Measurements from ENCODE around the gene UBAC2. TPM values are rescaled to one million over a fixed set of nuclear protein-coding genes. Genes with fewer than 3 reads are reported as not detected.

The UBAC2 gene
- total RNA-seq = 58.8 and 59.8 TPM in 2 replicates
- long read RNA-seq, transcript UBAC2-203 (9 exons, 1,375 nt) = major isoform, 273 of 335 reads
- long read RNA-seq, partial matches to known transcripts = 9 of 335 reads
- long read RNA-seq, other reads (novel, unspliced or antisense) = 50 of 335 reads

DNA sequence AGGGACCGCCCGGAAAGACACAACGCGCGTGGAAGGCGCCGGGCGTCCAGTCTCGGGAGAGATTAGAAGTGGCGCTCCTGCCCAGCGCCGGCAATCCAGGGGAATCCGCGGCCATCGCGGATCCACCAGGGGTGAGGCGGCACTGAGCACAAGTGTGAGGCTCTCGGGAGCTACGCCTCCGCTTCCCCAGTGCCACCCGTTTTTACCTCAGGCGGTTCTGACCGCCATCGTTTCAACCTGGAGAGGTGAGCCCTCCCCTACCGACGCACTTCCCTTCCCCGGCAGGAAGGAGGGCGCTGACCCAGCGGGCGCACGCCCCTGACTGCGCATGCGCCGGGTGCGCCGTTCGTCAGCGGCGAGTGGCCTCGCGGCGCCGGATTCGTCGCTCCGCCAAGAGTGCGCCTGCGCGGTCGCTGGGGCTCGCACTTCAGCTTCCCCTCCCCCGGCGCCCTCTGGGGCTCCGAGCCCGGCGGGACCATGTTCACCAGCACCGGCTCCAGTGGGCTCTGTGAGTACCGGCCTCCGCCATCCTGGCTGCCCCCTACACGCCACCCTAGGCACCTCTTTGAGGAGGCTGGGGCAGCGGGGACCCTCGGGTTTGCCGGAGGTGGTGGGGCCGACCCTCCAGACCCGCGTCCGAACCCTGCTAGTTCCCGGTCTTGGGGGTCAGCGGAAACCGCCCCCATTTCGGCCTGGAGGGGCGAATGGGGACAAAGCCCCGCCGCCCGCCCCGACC, at the start of gene UBAC2:
Gene UBAC2, plus strand, starts transcription at position 423 of the 736 bp plus-strand sequence. Its CDS starts 55 bp downstream, at position 478.
- peak; percentile 83 for DNase-seq (ENCODE audit: low read depth, low spot score)
- Mint-ChIP-seq H3K4me1 (peaks cover 33% of the 10 kb centered on the region), H3K27ac (ENCODE audit: unreplicated experiment) (peak within 1 kb of the TSS; percentile 99), H3K4me3 (peak within 1 kb of the TSS; percentile 91), H3K36me3 (ENCODE audit: low read depth) (peaks cover under 1% of the 10 kb centered on the region), H3K27me3 (ENCODE audit: low read depth) (no peaks in the 10 kb centered on the region), H3K9me3 (no peaks in the 10 kb centered on the region)
- TF ChIP-seq, protein P1, sequence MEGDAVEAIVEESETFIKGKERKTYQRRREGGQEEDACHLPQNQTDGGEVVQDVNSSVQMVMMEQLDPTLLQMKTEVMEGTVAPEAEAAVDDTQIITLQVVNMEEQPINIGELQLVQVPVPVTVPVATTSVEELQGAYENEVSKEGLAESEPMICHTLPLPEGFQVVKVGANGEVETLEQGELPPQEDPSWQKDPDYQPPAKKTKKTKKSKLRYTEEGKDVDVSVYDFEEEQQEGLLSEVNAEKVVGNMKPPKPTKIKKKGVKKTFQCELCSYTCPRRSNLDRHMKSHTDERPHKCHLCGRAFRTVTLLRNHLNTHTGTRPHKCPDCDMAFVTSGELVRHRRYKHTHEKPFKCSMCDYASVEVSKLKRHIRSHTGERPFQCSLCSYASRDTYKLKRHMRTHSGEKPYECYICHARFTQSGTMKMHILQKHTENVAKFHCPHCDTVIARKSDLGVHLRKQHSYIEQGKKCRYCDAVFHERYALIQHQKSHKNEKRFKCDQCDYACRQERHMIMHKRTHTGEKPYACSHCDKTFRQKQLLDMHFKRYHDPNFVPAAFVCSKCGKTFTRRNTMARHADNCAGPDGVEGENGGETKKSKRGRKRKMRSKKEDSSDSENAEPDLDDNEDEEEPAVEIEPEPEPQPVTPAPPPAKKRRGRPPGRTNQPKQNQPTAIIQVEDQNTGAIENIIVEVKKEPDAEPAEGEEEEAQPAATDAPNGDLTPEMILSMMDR (conservative IDR thresholded peaks at IDR 0.05) = no peak

DNA sequence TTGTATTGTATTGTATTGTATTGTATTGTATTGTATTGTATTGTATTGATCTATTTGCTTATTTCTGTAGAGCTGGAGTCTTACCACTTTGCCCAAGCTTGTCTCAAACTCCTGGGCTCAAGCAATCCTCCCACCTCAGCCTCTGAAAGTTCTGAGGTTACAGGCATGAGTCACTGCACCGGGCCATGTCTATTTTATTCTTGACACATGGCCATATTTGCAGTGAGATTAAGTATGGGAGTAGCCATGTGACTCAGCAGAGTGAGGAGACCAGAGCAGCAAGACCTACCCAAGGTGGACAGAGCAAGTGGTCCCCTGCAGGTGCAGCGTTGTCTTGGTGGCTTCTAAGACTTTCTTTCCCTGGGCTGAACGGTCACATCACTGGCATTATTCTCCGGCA, 49.1 kb upstream of the UBAC2 start:
- TF ChIP-seq, protein P1 (conservative IDR thresholded peaks at IDR 0.05) = no peak
- Mint-ChIP-seq H3K4me1 (no peaks in the 10 kb centered on the region), H3K27ac (ENCODE audit: unreplicated experiment) (no peak overlapping the region), H3K36me3 (ENCODE audit: low read depth) (no peaks in the 10 kb centered on the region), H3K9me3 (no peaks in the 10 kb centered on the region), H3K27me3 (ENCODE audit: low read depth) (no peaks in the 10 kb centered on the region), H3K4me3 (no peak overlapping the region)
- DNase-seq (ENCODE audit: low read depth, low spot score) = no peak

GRCh38 chr13:99153219-99153618, 47.4 kb upstream of the UBAC2 start:
- Mint-ChIP-seq H3K27ac (ENCODE audit: unreplicated experiment) (no peak overlapping the region), H3K4me1 (no peaks in the 10 kb centered on the region), H3K27me3 (ENCODE audit: low read depth) (no peaks in the 10 kb centered on the region), H3K4me3 (no peak overlapping the region), H3K36me3 (ENCODE audit: low read depth) (no peaks in the 10 kb centered on the region), H3K9me3 (no peaks in the 10 kb centered on the region)
- TF ChIP-seq, protein P1 (conservative IDR thresholded peaks at IDR 0.05) = no peak
- DNase-seq (ENCODE audit: low read depth, low spot score) = no peak

DNA sequence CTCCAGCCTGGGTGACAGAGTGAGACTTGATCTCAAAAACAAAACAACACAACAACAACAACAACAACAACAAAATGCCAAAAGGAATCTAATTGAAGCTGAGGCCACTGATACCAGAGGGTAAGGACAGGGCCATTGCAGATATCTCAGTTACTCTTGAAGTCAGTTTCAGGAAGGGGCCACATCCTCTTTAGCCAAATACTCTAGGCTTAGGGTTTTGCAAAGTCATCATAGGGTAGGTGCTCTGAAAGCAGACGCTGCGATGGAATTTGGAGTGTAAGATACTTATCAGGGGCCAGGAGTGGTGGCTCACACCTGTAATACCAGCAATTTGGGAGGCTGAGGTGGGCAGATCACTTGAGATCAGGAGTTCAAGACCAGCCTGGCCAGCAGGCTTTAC, 46.6 kb upstream of the UBAC2 start:
- no peaks in the 10 kb centered on the region for H3K36me3 Mint-ChIP-seq (ENCODE audit: low read depth)
- no peak overlapping the region for H3K4me3 Mint-ChIP-seq
- no peak overlapping the region for H3K27ac Mint-ChIP-seq (ENCODE audit: unreplicated experiment)
- TF ChIP-seq, protein P1 (conservative IDR thresholded peaks at IDR 0.05) = no peak
- no peak for DNase-seq (ENCODE audit: low read depth, low spot score)
- H3K27me3 Mint-ChIP-seq (ENCODE audit: low read depth) = no peaks in the 10 kb centered on the region
- no peaks in the 10 kb centered on the region for H3K9me3 Mint-ChIP-seq
- peaks cover 6% of the 10 kb centered on the region for H3K4me1 Mint-ChIP-seq

GRCh38 chr13:99155821-99156220, 44.8 kb upstream of the UBAC2 start:
- no peaks in the 10 kb centered on the region for H3K36me3 Mint-ChIP-seq (ENCODE audit: low read depth)

More at GRCh38 chr13:99155821-99156220, 44.8 kb upstream of the UBAC2 start:
- TF ChIP-seq, protein P1 (conservative IDR thresholded peaks at IDR 0.05) = no peak
- DNase-seq (ENCODE audit: low read depth, low spot score) = no peak
- H3K4me3 Mint-ChIP-seq = no peak overlapping the region
- H3K4me1 Mint-ChIP-seq = peaks cover 12% of the 10 kb centered on the region
- H3K9me3 Mint-ChIP-seq = no peaks in the 10 kb centered on the region
- no peaks in the 10 kb centered on the region for H3K27me3 Mint-ChIP-seq (ENCODE audit: low read depth)
- H3K27ac Mint-ChIP-seq (ENCODE audit: unreplicated experiment) = no peak overlapping the region

Measured in neural crest cell (in vitro differentiated cells).